GM20000 (cell line): Measurements from ENCODE around the gene DIP2C.
"Not testable (repeated sequence)": the region's sequence is repeated elsewhere in the genome, so short reads cannot be mapped to it uniquely, and the experiment has no call there.

Experiments
- DNase-seq: peaks from one replicate; pipeline ENCODE4 v3.0.0; 2012; ENCODE audit warnings: low spot score
- TF ChIP-seq, protein P1 (sequence below): IDR thresholded peaks from 2 replicates; pipeline ENCODE4 v1.5.1; 2012; ENCODE audit warnings: mild to moderate bottlenecking, control low read depth; ENCODE audit errors: extremely low read depth, missing control alignments

Gene DIP2C

GRCh38 chr10:436911-437665, 252.4 kb downstream of the DIP2C start:
- TF ChIP-seq, protein P1, sequence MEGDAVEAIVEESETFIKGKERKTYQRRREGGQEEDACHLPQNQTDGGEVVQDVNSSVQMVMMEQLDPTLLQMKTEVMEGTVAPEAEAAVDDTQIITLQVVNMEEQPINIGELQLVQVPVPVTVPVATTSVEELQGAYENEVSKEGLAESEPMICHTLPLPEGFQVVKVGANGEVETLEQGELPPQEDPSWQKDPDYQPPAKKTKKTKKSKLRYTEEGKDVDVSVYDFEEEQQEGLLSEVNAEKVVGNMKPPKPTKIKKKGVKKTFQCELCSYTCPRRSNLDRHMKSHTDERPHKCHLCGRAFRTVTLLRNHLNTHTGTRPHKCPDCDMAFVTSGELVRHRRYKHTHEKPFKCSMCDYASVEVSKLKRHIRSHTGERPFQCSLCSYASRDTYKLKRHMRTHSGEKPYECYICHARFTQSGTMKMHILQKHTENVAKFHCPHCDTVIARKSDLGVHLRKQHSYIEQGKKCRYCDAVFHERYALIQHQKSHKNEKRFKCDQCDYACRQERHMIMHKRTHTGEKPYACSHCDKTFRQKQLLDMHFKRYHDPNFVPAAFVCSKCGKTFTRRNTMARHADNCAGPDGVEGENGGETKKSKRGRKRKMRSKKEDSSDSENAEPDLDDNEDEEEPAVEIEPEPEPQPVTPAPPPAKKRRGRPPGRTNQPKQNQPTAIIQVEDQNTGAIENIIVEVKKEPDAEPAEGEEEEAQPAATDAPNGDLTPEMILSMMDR, result no peak
- no peak for DNase-seq

GRCh38 chr10:436013-436697, 253.3 kb downstream of the DIP2C start:
- TF ChIP-seq, protein P1, result no peak
- DNase-seq, result no peak

DNA sequence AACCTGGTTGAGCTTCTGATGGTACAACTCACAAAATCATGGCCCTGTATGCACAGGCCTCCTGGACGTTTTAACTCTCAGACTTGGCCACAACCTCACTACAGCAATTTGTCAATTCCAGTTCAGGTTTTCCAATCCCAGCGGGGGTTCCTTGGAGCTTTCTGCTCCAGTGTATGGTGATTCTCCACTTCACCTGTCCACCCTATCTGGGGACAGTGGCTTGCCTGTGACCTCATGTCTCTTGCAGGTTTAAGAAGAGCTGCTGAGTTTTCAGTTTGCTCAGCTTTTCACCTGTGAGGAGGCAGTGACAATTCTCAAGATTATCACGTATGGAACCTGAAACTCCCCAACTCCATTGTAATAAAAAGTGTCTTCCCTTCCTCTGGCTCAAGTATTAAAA, 254.1 kb downstream of the DIP2C start:
- DNase-seq, result no peak
- TF ChIP-seq, protein P1, result no peak

DNA sequence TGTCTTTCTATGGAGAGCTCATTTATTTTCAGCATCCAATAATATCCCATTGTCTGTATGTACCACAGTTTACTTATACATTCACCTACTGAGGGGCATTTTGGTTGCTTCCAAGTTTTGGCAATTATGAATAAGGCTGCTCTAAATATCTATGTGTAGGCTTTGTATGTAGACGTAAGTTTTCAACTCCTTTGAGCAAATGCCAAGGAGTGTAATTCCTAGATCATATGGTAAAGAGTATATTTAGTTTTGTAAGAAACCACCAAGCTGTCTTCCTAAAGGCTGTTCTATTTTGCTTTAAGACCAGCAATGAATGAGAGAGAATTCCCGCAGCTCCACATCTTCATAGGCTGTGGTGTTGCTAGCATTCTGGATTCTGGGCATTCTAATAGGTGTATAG, 259.8 kb downstream of the DIP2C start:
- TF ChIP-seq, protein P1, result no peak
- DNase-seq, result no peak

DNA sequence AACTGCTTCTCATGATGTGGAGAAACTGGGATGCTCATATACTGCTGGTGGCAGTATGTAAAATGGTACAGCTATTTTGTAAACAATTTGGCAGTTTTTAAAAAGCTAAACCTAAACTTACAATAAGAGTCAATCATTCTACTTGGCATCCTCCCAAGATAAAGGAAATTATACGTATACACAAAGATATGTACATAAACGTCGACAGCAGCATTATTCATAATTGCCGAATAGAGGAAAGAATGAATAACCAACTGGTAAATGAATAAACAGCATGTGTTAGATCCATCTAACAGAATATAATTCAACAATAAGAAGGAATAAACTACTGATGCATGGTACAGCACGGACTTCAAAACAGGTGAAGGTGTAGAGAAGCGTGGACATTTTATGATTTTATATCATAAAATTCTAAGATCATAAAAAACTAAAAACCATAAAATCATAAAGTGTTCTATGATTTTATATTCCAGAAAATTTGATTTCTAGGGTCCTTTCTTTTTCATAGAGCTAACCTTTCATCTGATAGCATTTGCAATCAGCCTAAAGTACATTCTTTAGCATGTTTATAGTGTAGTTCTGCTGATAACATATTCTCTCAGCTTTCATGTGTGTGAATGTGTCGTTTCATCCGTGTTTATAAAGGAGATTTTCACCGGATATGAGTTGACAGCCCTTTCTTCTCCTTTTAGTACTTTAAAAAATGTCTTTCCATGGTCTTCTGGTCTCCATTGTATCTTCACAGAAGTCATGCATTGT, 261.5 kb downstream of the DIP2C start:
- TF ChIP-seq, protein P1, result no peak
- DNase-seq, result no peak

DNA sequence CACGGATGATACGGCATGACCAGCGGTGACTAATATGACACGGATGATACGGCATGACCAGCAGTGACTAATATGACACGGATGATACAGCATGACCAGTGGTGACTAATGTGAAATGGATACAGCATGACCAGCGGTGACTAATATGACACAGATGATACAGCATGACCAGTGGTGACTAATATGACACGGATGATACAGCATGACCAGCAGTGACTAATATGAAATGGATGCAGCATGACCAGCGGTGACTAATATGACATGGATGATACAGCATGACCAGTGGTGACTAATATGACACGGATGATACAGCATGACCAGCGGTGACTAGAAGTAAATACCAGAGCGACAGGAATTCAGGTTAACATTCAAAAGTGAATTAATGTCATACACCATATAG, 264.1 kb downstream of the DIP2C start:
- not testable (repeated sequence) for DNase-seq

DNA sequence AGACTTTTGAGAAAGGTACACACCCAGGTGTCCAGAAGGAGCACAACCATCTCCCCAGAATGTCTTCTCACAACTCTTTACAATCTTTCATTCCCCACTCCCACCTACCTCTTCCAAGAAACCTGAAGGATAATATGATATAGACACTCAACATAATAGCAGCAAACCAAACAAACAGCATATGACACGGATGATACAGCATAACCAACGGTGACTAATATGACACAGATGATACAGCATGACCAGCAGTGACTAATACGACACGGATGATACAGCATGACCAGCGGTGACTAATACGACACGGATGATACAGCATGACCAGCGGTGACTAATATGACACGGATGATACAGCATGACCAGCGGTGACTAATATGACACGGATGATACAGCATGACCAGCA, 264.7 kb downstream of the DIP2C start:
- DNase-seq, result not testable (repeated sequence)

GRCh38 chr10:423178-423577, 266.3 kb downstream of the DIP2C start:
- DNase-seq, result no peak
- TF ChIP-seq, protein P1, result no peak
